Lung (tissue), 12 donors: ENCODE measurements around the gene HMX2. TPM values are rescaled to one million over a fixed set of nuclear protein-coding genes. Genes with fewer than 3 reads are reported as not detected.
"Not testable (repeated sequence)": the region's sequence is repeated elsewhere in the genome, so short reads cannot be mapped to it uniquely, and the experiment has no call there.

ENCODE experiments used
- ATAC-seq: fragments of 200-7000 bp; cut with Tn5 transposase; one replicate; pipeline ENCODE4 v1.9.1; 2020; ENCODE audit warnings: moderate number of reproducible peaks; ENCODE audit not compliant: insufficient read depth, low FRiP score
- DNase-seq, 3 donors: peaks; one replicate each; pipeline ENCODE4 v3.0.0-alpha.2; 2013 to 2017
- H3K27ac ChIP-seq, 2 donors: one replicate each; pipeline ENCODE4 v1.5.1; 2013; ENCODE audit warnings: mild to moderate bottlenecking in 2 of 2, moderate library complexity in 2 of 2, control low read depth in 1 of 2, inconsistent platforms in 1 of 2, low read depth in 1 of 2, low read length in 1 of 2
- H3K27me3 ChIP-seq, 3 donors: one replicate each; pipeline ENCODE4 v1.5.1; 2013; ENCODE audit warnings: low read length in 2 of 3; ENCODE audit not compliant: control insufficient read depth in 3 of 3, insufficient read depth in 3 of 3
- H3K36me3 ChIP-seq, 4 donors: one replicate each; pipeline ENCODE4 v1.5.1; 2013; ENCODE audit warnings: low read length in 4 of 4, mild to moderate bottlenecking in 1 of 4, moderate library complexity in 1 of 4; ENCODE audit not compliant: control insufficient read depth in 4 of 4, insufficient read depth in 4 of 4
- H3K4me1 ChIP-seq, 5 donors: one replicate each; pipeline ENCODE4 v1.5.1; 2013; ENCODE audit warnings: low read length in 5 of 5, mild to moderate bottlenecking in 2 of 5, moderate library complexity in 1 of 5; ENCODE audit not compliant: control insufficient read depth in 5 of 5, insufficient read depth in 5 of 5
- H3K4me3 ChIP-seq: one replicate; pipeline ENCODE4 v1.5.1; 2013; ENCODE audit warnings: mild to moderate bottlenecking, control low read depth, moderate library complexity
- H3K9ac ChIP-seq, 2 donors: one replicate each; pipeline ENCODE4 v1.5.1; 2013; ENCODE audit warnings: low read length in 2 of 2, control low read depth in 1 of 2; ENCODE audit not compliant: insufficient read depth in 1 of 2
- H3K9me3 ChIP-seq, 4 donors: one replicate each; pipeline ENCODE4 v1.5.1; 2013; ENCODE audit warnings: low read length in 3 of 4, mild to moderate bottlenecking in 1 of 4, moderate library complexity in 1 of 4; ENCODE audit not compliant: control insufficient read depth in 4 of 4, insufficient read depth in 3 of 4
- WGBS, 2 donors: extraction: QIAGEN DNeasy Blood & Tissue Kit; methylation state at CpG; one replicate each; pipeline ENCODE4 v1.1.7; 2013; 5-methylcytosine and 5-hydroxymethylcytosine counted together
- polyA plus RNA-seq, 2 donors: library from polyadenylated mRNA; stranded (reverse); fragments of 200-250 nt; gene quantifications; one replicate each; pipeline ENCODE4 v1.2.1, GENCODE V29; 2013
- total RNA-seq, 2 donors: library from RNA; depleted of rRNA in 1 of 2; stranded (reverse); fragments of >200 nt in 1 of 2; gene quantifications; one replicate each; pipeline ENCODE4 v1.2.1, GENCODE V29; 2014 to 2021
- TF ChIP-seq, protein P1 (sequence below): IDR thresholded peaks from 2 replicates; pipeline ENCODE4 v1.5.1; 2012; ENCODE audit warnings: mild to moderate bottlenecking; ENCODE audit errors: control extremely low read depth, extremely low read depth
- donor health status: control.
- donor health status: control.
- donor health status: Bipolar disorder and iron deficiency.
- donor health status: healthy.
- donor health status: DM: yes; HTN: yes; CAD: no.

Gene HMX2
- total and polyA plus RNA-seq, 4 donors = not detected

DNA sequence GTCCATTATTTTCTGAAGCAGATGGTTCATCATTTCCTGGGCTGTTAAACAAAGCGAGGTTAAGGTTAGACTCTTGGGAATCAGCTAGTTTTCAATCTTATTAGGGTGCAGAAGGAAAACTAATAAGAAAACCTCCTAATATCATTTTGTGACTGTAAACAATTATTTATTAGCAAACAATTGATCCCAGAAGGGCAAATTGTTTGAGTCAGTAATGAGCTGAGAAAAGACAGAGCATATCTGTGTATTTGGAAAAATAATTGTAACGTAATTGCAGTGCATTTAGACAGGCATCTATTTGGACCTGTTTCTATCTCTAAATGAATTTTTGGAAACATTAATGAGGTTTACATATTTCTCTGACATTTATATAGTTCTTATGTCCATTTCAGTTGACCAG is 16.4 kb downstream of the HMX2 start:
- TF ChIP-seq, protein P1, sequence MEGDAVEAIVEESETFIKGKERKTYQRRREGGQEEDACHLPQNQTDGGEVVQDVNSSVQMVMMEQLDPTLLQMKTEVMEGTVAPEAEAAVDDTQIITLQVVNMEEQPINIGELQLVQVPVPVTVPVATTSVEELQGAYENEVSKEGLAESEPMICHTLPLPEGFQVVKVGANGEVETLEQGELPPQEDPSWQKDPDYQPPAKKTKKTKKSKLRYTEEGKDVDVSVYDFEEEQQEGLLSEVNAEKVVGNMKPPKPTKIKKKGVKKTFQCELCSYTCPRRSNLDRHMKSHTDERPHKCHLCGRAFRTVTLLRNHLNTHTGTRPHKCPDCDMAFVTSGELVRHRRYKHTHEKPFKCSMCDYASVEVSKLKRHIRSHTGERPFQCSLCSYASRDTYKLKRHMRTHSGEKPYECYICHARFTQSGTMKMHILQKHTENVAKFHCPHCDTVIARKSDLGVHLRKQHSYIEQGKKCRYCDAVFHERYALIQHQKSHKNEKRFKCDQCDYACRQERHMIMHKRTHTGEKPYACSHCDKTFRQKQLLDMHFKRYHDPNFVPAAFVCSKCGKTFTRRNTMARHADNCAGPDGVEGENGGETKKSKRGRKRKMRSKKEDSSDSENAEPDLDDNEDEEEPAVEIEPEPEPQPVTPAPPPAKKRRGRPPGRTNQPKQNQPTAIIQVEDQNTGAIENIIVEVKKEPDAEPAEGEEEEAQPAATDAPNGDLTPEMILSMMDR = no peak
- H3K4me3 ChIP-seq = no peak overlapping the region
- no peak overlapping the region for H3K27ac ChIP-seq
- DNase-seq = peak in 2 of 3 donors; percentile 63 to 72
- 90 to 92% methylated on average over 2 of the region's 2 CpGs for WGBS, 2 donors
- no peak overlapping the region for H3K9ac ChIP-seq
- ATAC-seq = no peak
- no peaks in the 10 kb centered on the region for H3K9me3 ChIP-seq
- no peaks in the 10 kb centered on the region for H3K4me1 ChIP-seq
- peaks cover 6 to 40% (median 18%) of the 10 kb centered on the region in 4 donors for H3K36me3 ChIP-seq
- no peaks in the 10 kb centered on the region for H3K27me3 ChIP-seq

DNA sequence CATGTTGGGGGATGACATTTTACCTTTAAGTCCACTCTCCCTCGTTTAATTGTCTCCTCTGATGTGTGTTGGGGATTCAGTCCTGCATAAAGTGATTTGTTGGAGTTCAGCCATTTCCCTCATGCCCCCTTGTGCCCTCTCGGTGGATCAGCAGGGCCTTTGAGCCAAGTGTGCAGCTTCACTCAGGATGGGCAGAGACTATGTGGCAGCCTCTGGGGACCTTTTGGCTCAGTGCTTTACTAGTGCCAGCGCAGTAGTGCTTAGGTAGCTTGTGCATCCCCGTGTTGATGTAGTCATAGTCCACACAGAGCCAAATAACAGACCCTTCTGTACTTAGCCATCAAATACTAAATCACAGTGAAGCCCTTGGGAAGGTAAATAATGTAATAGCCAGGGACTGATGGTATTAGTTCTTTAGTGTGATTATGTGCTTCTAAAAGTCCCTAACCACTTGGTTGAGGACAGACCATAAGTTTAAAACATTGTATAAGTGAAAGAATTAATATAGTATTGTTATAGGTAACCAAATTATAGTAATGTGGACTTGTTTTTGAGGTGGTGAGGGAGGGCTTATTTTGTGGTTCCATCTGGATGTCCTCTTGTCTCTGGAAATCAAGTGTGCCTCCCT is 17.6 kb downstream of the HMX2 start:
- H3K36me3 ChIP-seq = peaks cover 8 to 36% (median 18%) of the 10 kb centered on the region in 4 donors

DNA sequence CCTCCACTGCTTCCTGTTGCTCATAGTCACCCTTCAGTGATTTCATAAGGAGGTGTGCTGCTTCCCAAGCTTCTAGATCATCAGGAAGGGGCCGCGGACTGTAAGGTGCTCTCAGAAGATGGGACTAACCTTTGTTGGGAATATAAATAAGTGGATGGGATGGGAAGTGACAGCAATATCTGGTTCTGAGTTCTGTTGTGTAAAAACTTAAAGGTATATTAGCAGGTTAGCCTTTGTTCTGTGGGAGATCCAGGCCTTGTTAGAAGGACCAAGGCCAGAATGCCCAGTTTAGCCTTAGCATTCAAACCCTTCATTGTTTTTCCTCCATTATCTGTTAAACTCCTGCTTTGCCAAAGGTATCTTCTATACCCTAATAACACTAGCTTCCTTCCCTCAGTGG is 18.7 kb downstream of the HMX2 start:
- no peak for ATAC-seq
- TF ChIP-seq, protein P1 = no peak
- WGBS, 2 donors = 96 to 98% methylated on average over 2 of the region's 2 CpGs
- Histone ChIP-seq H3K4me3 (no peak overlapping the region), H3K9ac (no peak overlapping the region), H3K9me3 (no peaks in the 10 kb centered on the region), H3K4me1 (no peaks in the 10 kb centered on the region), H3K27me3 (no peaks in the 10 kb centered on the region), H3K27ac (no peak overlapping the region), H3K36me3 (peaks cover 8 to 33% (median 18%) of the 10 kb centered on the region in 4 donors)
- DNase-seq = no peak

More for the DNA sequence above, 17.6 kb downstream of the HMX2 start:
- 85 to 88% methylated on average over 4 of the region's 4 CpGs for WGBS, 2 donors
- ATAC-seq (no peak), DNase-seq (no peak)
- Histone ChIP-seq H3K9me3 (no peaks in the 10 kb centered on the region), H3K4me1 (no peaks in the 10 kb centered on the region), H3K27me3 (no peaks in the 10 kb centered on the region), H3K9ac (no peak overlapping the region), H3K4me3 (no peak overlapping the region), H3K27ac (no peak overlapping the region)
- TF ChIP-seq, protein P1 = no peak

DNA sequence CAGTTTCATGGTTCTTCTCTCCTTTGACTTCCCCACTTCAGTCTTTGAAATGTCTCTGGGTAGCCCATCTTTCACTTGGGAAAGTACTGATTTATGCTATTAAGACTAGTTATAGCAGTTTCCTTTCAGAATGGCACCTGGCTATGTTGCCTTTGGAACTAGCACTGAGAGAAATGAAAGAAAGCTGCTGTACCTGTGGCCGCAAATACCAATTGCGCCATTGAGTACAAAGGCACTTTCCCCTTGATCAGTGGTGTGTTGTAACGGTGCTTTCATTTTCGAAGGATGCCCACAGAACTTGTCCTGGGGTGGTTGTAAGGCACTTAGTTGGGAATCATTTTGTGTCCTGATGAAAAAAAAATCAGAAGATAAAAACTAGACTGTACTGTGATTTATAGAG is 23.0 kb downstream of the HMX2 start:
- Histone ChIP-seq H3K36me3 (peaks cover 4 to 13% (median 7%) of the 10 kb centered on the region in 4 donors), H3K27ac (no peak overlapping the region), H3K27me3 (no peaks in the 10 kb centered on the region), H3K9me3 (no peaks in the 10 kb centered on the region), H3K9ac (no peak overlapping the region), H3K4me3 (no peak overlapping the region), H3K4me1 (no peaks in the 10 kb centered on the region)
- TF ChIP-seq, protein P1 = no peak
- WGBS, 2 donors = 95 to 97% methylated on average over 4 of the region's 4 CpGs
- DNase-seq = no peak
- no peak for ATAC-seq

DNA sequence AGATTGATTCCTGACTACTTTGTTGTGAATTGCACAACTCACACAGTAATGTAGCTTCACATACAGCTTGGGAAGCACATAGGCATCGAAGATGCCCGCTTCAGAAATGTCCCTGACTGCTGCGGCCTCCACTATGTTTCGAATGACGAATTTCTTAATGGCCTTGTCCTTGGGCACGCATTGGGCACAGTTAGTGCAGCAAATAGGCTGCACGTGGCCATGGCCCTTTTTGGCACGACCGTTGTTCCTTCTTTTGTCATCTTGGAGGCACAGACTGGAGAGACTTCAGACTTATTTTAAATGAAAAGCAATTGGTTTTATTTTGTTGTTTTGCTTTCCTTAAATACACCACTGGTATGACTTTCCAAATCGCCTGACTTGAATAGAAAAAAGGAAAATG is 23.7 kb downstream of the HMX2 start:
- H3K4me3 ChIP-seq, ATAC-seq, H3K27ac ChIP-seq, H3K27me3 ChIP-seq, H3K9ac ChIP-seq, DNase-seq, H3K9me3 ChIP-seq, H3K4me1 ChIP-seq: not testable (repeated sequence)
- peaks cover 3 to 15% (median 8%) of the 10 kb centered on the region in 4 donors for H3K36me3 ChIP-seq
- 96 to 99% methylated on average over 10 of the region's 10 CpGs for WGBS, 2 donors
